NCI-H1105 (cell line): ENCODE results near the gene ZNF750.

Source experiments
- DNase-seq: peaks from one replicate; lab custom pipeline; 2025; lab: John Stamatoyannopoulos, UW

Gene ZNF750

GRCh38 chr17:82812058-82812457 is 27.8 kb downstream of the ZNF750 start:
- no peak for DNase-seq

GRCh38 chr17:82810644-82811430 is 29.0 kb downstream of the ZNF750 start:
- DNase-seq = no peak

- DNase-seq = no peak
Observed at GRCh38 chr17:82808921-82809905, 30.6 kb downstream of the ZNF750 start.

GRCh38 chr17:82808006-82808405 is 31.8 kb downstream of the ZNF750 start:
- no peak for DNase-seq

- no peak for DNase-seq
Observed at GRCh38 chr17:82807562-82807961, 32.3 kb downstream of the ZNF750 start.

- DNase-seq = no peak
Observed at GRCh38 chr17:82807101-82807500, 32.7 kb downstream of the ZNF750 start.

- no peak for DNase-seq
Observed at GRCh38 chr17:82806645-82807044, 33.2 kb downstream of the ZNF750 start.

- DNase-seq = no peak
Observed at GRCh38 chr17:82805823-82806222, 34.0 kb downstream of the ZNF750 start.

GRCh38 chr17:82805254-82805653 is 34.6 kb downstream of the ZNF750 start:
- no peak for DNase-seq

- DNase-seq = no peak
Observed at GRCh38 chr17:82804442-82805191, 35.2 kb downstream of the ZNF750 start.

GRCh38 chr17:82803606-82804005 is 36.2 kb downstream of the ZNF750 start:
- no peak for DNase-seq

GRCh38 chr17:82803185-82803584 is 36.6 kb downstream of the ZNF750 start:
- no peak for DNase-seq

- no peak for DNase-seq
Observed at GRCh38 chr17:82802075-82802780, 37.6 kb downstream of the ZNF750 start.

- DNase-seq = no peak
Observed at GRCh38 chr17:82801377-82801970, 38.3 kb downstream of the ZNF750 start.

- no peak for DNase-seq
Observed at GRCh38 chr17:82800885-82801284, 38.9 kb downstream of the ZNF750 start.

GRCh38 chr17:82799591-82799990 is 40.2 kb downstream of the ZNF750 start:
- DNase-seq = no peak

- DNase-seq = no peak
Observed at GRCh38 chr17:82798752-82799151, 41.1 kb downstream of the ZNF750 start.

GRCh38 chr17:82797061-82797460 is 42.8 kb downstream of the ZNF750 start:
- DNase-seq = no peak

GRCh38 chr17:82795615-82796014 is 44.2 kb downstream of the ZNF750 start:
- no peak for DNase-seq

- no peak for DNase-seq
Observed at GRCh38 chr17:82794781-82795482, 44.9 kb downstream of the ZNF750 start.
